Naive thymus-derived CD8-positive, alpha-beta T cell (primary cell): ENCODE data around the gene TGFBR3L. TPM values are rescaled to one million over a fixed set of nuclear protein-coding genes. Genes with fewer than 3 reads are reported as not detected.
"Not testable (repeated sequence)": the region's sequence is repeated elsewhere in the genome, so short reads cannot be mapped to it uniquely, and the experiment has no call there.

Source experiments
- ATAC-seq, 2 donors: fragments of 150-1000 bp; cut with Tn5 transposase in 1 of 2; sonication (Bioruptor Pico), chemical (Tn5 transposase) in 1 of 2; 1 replicate in 1 of 2; 2 replicates in 1 of 2; pipeline ENCODE4 v1.10.0; 2021; ENCODE audit warnings: mild to moderate bottlenecking in 2 of 2, moderate library complexity in 2 of 2
- POLR2A ChIA-PET: fragments of 350-600 bp; sonication (Branson Sonifier 250); formaldehyde crosslinking; loops from one replicate; lab custom pipeline; 2021; ENCODE audit warnings: antibody characterized with exemption; lab: Charles Lee
- DNase-seq, 10 donors: peaks; one replicate each; pipeline versions ENCODE4 v3.0.0 to v3.0.0-alpha.2; 2020 to 2022
- H3K27ac Mint-ChIP-seq, 10 donors: one replicate each; pipeline ENCODE4 v1.8.0; 2020 to 2022; ENCODE audit warnings: mild to moderate bottlenecking in 10 of 10, mixed read lengths in 10 of 10, moderate library complexity in 4 of 10, inconsistent platforms in 1 of 10
- H3K27me3 Mint-ChIP-seq, 5 donors: one replicate each; pipeline ENCODE4 v1.8.0; 2021 to 2022; ENCODE audit warnings: mixed read lengths in 5 of 5
- H3K36me3 Mint-ChIP-seq, 3 donors: one replicate each; pipeline ENCODE4 v1.8.0; 2020 to 2022; ENCODE audit warnings: mixed read lengths in 3 of 3, mild to moderate bottlenecking in 2 of 3, inconsistent platforms in 1 of 3
- H3K4me1 Mint-ChIP-seq, 4 donors: one replicate each; pipeline ENCODE4 v1.8.0; 2021 to 2022; ENCODE audit warnings: mixed read lengths in 4 of 4
- H3K4me3 Mint-ChIP-seq, 10 donors: one replicate each; pipeline ENCODE4 v1.8.0; 2020 to 2022; ENCODE audit warnings: mild to moderate bottlenecking in 10 of 10, mixed read lengths in 10 of 10, moderate library complexity in 6 of 10, inconsistent platforms in 1 of 10
- H3K9me3 Mint-ChIP-seq, 9 donors: one replicate each; pipeline ENCODE4 v1.8.0; 2020 to 2022; ENCODE audit warnings: mixed read lengths in 9 of 9, mild to moderate bottlenecking in 3 of 9, inconsistent platforms in 1 of 9, moderate library complexity in 1 of 9
- polyA plus RNA-seq, 3 donors: library from polyadenylated mRNA; unstranded; fragments of 300-500 nt; fragmentation: Illumina TruSeq; gene quantifications; one replicate each; pipeline ENCODE4 v1.2.3, GENCODE V29; 2021
- total RNA-seq, 8 experiments: library from RNA in 2 of 8; stranded (reverse) in 2 of 8; gene quantifications; one replicate each; pipeline ENCODE4 v1.2.3 and lab custom pipeline; 2021 to 2026

TGFBR3L gene
- total and polyA plus RNA-seq, 5 experiments from 2014 or later = 0.41 to 0.60 (median 0.57) TPM; not detected in 2

- H3K4me1 Mint-ChIP-seq, ATAC-seq, H3K4me3 Mint-ChIP-seq, H3K27me3 Mint-ChIP-seq, H3K9me3 Mint-ChIP-seq, H3K27ac Mint-ChIP-seq: not testable (repeated sequence)
- POLR2A ChIA-PET = interaction anchor here (0.6 kb wide), 1 partner anchor 358 kb away, joined by 3 read pairs; no protein-coding TSS in a partner anchor
- peak in 1 of 10 donors; percentile 32 for DNase-seq
- peaks cover 0 to 43% (median 2%) of the 10 kb centered on the region in 3 donors for H3K36me3 Mint-ChIP-seq
These were observed 46.5 kb downstream of the TGFBR3L start for GRCh38 chr19:7961082-7961481.

GRCh38 chr19:7961920-7962626 lies 47.4 kb downstream of the TGFBR3L start:
- DNase-seq = no peak
- Mint-ChIP-seq H3K27ac (peak overlapping the region in 3 of 10 donors; percentile 1 to 43 (median 6)), H3K9me3 (no peaks in the 10 kb centered on the region), H3K4me1 (no peaks in the 10 kb centered on the region), H3K27me3 (no peaks in the 10 kb centered on the region), H3K4me3 (no peak overlapping the region), H3K36me3 (peaks cover 0 to 47% (median 2%) of the 10 kb centered on the region in 3 donors)
- no peak for ATAC-seq
- POLR2A ChIA-PET = no interaction called here

DNA sequence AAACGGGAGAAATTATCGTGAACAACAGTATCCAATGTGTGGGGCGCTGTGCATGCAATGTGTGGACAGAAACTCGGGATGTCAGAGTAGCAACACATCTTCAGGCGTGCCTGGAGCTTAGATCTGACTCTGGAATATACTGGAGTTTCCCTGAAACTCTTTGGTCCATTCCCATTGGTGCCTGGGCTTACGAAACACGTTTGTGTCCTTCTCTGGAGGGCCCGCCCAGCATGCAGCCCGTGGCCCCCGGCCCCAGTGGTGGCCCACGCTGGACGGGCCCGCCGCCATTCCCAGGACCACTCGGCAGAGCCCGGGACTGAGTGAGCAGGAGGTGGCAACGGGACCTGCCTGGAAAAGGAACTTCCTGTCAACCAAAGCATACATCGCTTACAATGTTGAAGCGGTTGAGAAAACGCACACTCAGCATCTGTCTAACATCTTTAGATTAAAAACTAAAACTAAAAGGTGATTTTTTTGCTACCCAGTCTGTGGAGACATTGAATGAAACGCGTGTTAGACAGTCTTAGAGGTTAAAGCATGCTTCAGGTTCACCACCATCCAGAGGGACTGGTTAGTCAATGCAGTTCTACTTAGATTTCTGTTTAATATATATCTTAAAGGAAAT lies 48.1 kb downstream of the TGFBR3L start:
- no peaks in the 10 kb centered on the region for H3K9me3 Mint-ChIP-seq
- ATAC-seq = no peak
- POLR2A ChIA-PET = no interaction called here
- no peak for DNase-seq
- no peaks in the 10 kb centered on the region for H3K4me1 Mint-ChIP-seq
- no peak overlapping the region for H3K4me3 Mint-ChIP-seq
- H3K27me3 Mint-ChIP-seq = no peaks in the 10 kb centered on the region
- peaks cover 0 to 52% (median 5%) of the 10 kb centered on the region in 3 donors for H3K36me3 Mint-ChIP-seq
- peak overlapping the region in 1 of 10 donors; percentile 43 for H3K27ac Mint-ChIP-seq

GRCh38 chr19:7963566-7963965 lies 48.9 kb downstream of the TGFBR3L start:
- Mint-ChIP-seq H3K27me3 (no peaks in the 10 kb centered on the region), H3K27ac (peak overlapping the region in 1 of 10 donors; percentile 14), H3K36me3 (peaks cover 0 to 61% (median 5%) of the 10 kb centered on the region in 3 donors), H3K9me3 (no peaks in the 10 kb centered on the region), H3K4me3 (no peak overlapping the region), H3K4me1 (no peaks in the 10 kb centered on the region)
- POLR2A ChIA-PET = no interaction called here
- no peak for ATAC-seq
- peak in 1 of 10 donors; percentile 52 for DNase-seq

DNA sequence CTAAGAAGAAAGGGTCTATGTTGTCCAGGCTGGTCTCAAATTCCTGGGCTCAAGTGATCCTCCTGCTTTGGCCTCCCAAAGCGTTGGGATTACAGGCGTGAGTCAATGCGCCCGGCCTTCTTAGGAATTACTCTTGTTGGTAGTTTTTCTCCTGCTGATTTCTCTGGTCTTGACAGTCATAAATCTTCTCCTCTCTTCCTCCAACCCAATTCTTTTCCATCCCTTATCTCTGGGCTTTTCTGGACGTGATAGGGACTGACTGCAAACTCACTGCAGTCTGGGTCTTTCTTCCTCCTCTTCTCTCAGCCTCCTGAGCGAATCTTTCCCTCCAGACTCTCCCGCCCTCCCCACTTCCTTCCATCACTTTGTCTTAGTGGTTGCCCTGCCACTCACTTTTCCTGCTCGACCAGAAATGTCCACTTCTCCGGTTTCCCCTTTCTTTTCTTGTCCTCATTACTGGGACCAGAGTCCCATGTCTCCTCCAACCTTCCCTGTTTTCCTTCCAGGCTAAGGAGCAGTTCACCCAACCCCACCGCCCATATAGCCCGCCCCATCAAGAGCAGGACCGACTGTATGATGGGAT lies 50.7 kb downstream of the TGFBR3L start:
- DNase-seq (no peak), ATAC-seq (no peak)
- no peak overlapping the region for H3K4me3 Mint-ChIP-seq
- no peaks in the 10 kb centered on the region for H3K4me1 Mint-ChIP-seq
- H3K27ac Mint-ChIP-seq = peak overlapping the region in 3 of 10 donors; percentile 21 to 69 (median 54)
- no peaks in the 10 kb centered on the region for H3K27me3 Mint-ChIP-seq
- no peaks in the 10 kb centered on the region for H3K9me3 Mint-ChIP-seq
- POLR2A ChIA-PET = no interaction called here
- peaks cover 0 to 60% (median 5%) of the 10 kb centered on the region in 3 donors for H3K36me3 Mint-ChIP-seq

DNA sequence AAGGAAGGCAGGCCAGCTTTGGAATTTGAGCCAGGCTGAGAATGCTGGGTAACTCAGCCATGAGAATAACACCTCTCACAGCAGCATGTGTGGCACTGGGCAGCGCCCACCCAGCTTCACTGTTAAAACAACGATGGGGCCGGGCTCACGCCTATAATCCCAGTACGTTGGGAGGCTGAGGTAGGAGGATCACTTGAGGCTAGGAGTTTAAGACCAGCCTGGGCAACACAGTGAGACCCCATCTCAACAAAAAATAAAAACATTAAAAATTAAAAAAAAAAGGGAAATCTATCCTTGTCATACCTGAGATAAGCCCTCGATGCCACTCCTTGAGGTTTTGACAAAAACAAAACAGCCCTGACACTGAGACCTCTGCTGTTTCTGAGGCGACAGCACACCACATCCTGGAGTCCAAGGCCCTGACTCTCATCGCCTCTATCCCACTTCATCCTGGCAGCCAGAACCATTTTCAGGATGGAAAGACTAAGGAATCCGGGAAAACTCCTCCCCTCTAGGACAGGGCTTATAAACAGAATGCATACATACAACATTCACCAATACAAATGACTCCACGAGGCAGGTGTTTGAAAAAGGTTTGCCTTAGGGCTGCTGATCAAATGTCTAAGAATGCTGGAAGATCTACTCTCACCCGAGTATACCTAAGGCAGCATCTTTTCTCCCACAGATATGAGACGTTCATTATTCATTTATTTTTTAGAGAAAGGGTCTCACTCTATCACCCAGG lies 51.5 kb downstream of the TGFBR3L start:
- Mint-ChIP-seq H3K27ac (peak overlapping the region in 3 of 10 donors; percentile 7 to 79 (median 60)), H3K4me1 (no peaks in the 10 kb centered on the region), H3K36me3 (peaks cover 0 to 58% (median 5%) of the 10 kb centered on the region in 3 donors), H3K4me3 (no peak overlapping the region), H3K27me3 (no peaks in the 10 kb centered on the region), H3K9me3 (no peaks in the 10 kb centered on the region)
- POLR2A ChIA-PET = no interaction called here
- ATAC-seq (no peak), DNase-seq (no peak)

DNA sequence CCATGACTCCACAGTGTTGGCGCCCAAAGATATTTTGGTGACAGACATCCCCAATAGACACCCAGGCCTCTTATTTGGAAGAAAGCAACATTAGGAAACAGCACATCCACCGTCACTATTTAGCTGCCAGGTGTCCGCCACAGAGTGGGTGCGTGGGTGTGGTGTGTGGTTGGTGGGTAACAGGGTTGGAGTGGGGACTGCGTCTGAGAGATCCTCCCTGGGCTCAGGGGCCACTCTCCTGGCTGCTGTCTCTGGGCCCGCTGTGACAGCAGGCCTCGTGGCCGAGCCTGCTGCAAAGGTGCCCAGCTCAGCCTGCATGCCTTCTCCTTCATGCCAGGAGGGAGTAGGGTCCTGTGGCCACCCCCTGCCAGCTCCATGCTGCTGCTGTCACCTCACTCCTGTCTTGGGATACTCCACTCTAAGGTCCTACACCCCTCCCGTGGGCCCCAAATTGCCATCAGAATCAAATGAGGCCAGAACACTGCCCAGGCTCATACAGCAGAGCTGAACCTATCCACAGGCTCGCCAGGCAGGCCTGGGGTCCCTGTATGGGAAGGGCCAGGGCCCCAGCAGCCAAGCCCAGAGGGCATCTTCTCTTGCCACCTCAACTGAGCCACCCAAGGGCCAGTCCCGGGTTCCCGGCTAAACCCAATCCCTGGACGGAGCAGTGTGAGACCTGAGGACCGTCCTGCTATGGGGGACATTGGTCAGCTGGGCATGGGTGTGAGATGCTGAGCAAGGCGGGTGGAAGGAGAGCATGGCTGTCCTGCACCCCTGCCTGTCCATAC lies 53.6 kb downstream of the TGFBR3L start:
- POLR2A ChIA-PET = no interaction called here
- H3K36me3 Mint-ChIP-seq = peaks cover 0 to 60% (median 5%) of the 10 kb centered on the region in 3 donors
- no peak for DNase-seq
- H3K4me1 Mint-ChIP-seq = no peaks in the 10 kb centered on the region
- no peak overlapping the region for H3K4me3 Mint-ChIP-seq
- no peaks in the 10 kb centered on the region for H3K9me3 Mint-ChIP-seq
- ATAC-seq = no peak
- no peaks in the 10 kb centered on the region for H3K27me3 Mint-ChIP-seq
- H3K27ac Mint-ChIP-seq = no peak overlapping the region

Other genes starting within 250 kb of the TGFBR3L start
- gene RETN, start 245.8 kb upstream of the TGFBR3L start, total RNA-seq = not detected
- gene RETN, start 245.8 kb upstream of the TGFBR3L start, polyA plus RNA-seq = 10 to 100 TPM in 1 of 3 donors, 1 to 10 TPM in 2; 6.5 to 12.8 (median 8.7) TPM
- gene MCEMP1, start 237.7 kb upstream of the TGFBR3L start, total RNA-seq = not detected
- under 1 TPM in 1 of 3 donors, not detected in 2; 0.12 TPM for gene MCEMP1, start 237.7 kb upstream of the TGFBR3L start, polyA plus RNA-seq
- 10 to 100 TPM; 66.5 to 71.8 TPM for gene TRAPPC5, start 234.0 kb upstream of the TGFBR3L start, total RNA-seq
- gene TRAPPC5, start 234.0 kb upstream of the TGFBR3L start, polyA plus RNA-seq = 100 to 1,000 TPM; 154 to 208 (median 170) TPM
- 1 to 10 TPM; 1.7 to 2.3 TPM for gene FCER2, start 212.7 kb upstream of the TGFBR3L start, total RNA-seq
- gene FCER2, start 212.7 kb upstream of the TGFBR3L start, polyA plus RNA-seq = under 1 TPM in 2 of 3 donors, not detected in 1; 0.23 to 0.38 TPM
- not detected for gene CLEC4G, start 182.7 kb upstream of the TGFBR3L start, total RNA-seq
- gene CLEC4G, start 182.7 kb upstream of the TGFBR3L start, polyA plus RNA-seq = not detected
- under 1 TPM; 0.11 to 0.26 TPM for gene CD209, start 167.3 kb upstream of the TGFBR3L start, total RNA-seq
- gene CD209, start 167.3 kb upstream of the TGFBR3L start, polyA plus RNA-seq = not detected
- not detected for gene CLEC4M, start 151.6 kb upstream of the TGFBR3L start, total RNA-seq
- gene CLEC4M, start 151.6 kb upstream of the TGFBR3L start, polyA plus RNA-seq = not detected
- 10 to 100 TPM; 10.5 to 11.5 TPM for gene EVI5L, start 84.6 kb upstream of the TGFBR3L start, total RNA-seq
- gene EVI5L, start 84.6 kb upstream of the TGFBR3L start, polyA plus RNA-seq = 1 to 10 TPM; 1.1 to 2.7 (median 1.7) TPM
- under 1 TPM; 0.11 to 0.21 TPM for gene PRR36, start 40.4 kb upstream of the TGFBR3L start, total RNA-seq
- under 1 TPM; 0.03 to 0.18 (median 0.13) TPM for gene PRR36, start 40.4 kb upstream of the TGFBR3L start, polyA plus RNA-seq
- not detected for gene LRRC8E, start 26.3 kb upstream of the TGFBR3L start, total RNA-seq
- not detected for gene LRRC8E, start 26.3 kb upstream of the TGFBR3L start, polyA plus RNA-seq
- 10 to 100 TPM; 85.7 to 86.9 TPM for gene MAP2K7, start 11.0 kb upstream of the TGFBR3L start, total RNA-seq
- gene MAP2K7, start 11.0 kb upstream of the TGFBR3L start, polyA plus RNA-seq = 1 to 10 TPM; 1.8 to 5.1 (median 2.3) TPM
- gene SNAPC2, start 5.5 kb downstream of the TGFBR3L start, total RNA-seq = 10 to 100 TPM; 14.3 to 14.8 TPM
- 10 to 100 TPM; 11.4 to 19.9 (median 12.8) TPM for gene SNAPC2, start 5.5 kb downstream of the TGFBR3L start, polyA plus RNA-seq
- not detected for gene CTXN1, start 11.3 kb downstream of the TGFBR3L start, total RNA-seq
- not detected for gene CTXN1, start 11.3 kb downstream of the TGFBR3L start, polyA plus RNA-seq
- 10 to 100 TPM; 83.1 to 86.9 TPM for gene TIMM44, start 28.8 kb downstream of the TGFBR3L start, total RNA-seq
- 10 to 100 TPM in 2 of 3 donors, 1 to 10 TPM in 1; 9.9 to 19.7 (median 15.3) TPM for gene TIMM44, start 28.8 kb downstream of the TGFBR3L start, polyA plus RNA-seq
- gene ELAVL1, start 90.8 kb downstream of the TGFBR3L start, total RNA-seq = 10 to 100 TPM; 55.1 to 55.8 TPM
- gene ELAVL1, start 90.8 kb downstream of the TGFBR3L start, polyA plus RNA-seq = 10 to 100 TPM; 41.5 to 55.5 (median 45.5) TPM
- gene CCL25, start 137.9 kb downstream of the TGFBR3L start, total RNA-seq = not detected
- under 1 TPM in 2 of 3 donors, not detected in 1; 0.22 to 0.36 TPM for gene CCL25, start 137.9 kb downstream of the TGFBR3L start, polyA plus RNA-seq
- gene FBN3, start 234.8 kb downstream of the TGFBR3L start, total RNA-seq = not detected
- not detected for gene FBN3, start 234.8 kb downstream of the TGFBR3L start, polyA plus RNA-seq